ENCODE results near the gene ERP27.

DNA sequence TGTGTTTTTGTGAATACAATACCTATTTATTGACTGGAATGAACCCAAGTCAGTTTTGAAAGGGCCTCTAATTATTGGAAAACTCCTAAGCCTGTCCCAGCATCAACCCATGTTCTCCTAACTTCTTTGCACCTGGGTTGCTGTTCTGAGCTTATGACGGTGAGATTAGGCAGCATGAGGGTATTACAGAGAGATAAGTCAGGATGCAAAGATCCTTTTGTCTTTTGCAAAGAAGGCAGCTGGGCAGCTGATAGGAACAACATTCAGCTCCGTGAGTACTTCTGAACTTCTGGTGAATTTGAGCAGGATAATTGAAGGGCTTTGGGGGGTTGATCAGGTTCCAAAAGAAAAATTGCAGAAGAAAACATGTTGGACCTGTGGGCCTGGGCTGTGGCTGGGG is 34.5 kb upstream of the ERP27 start, which contains the start of gene PDE6H:
- TF ChIP-seq CTCF (IDR thresholded peaks at IDR 0.05) (no peak), POLR2AphosphoS5 (IDR thresholded peaks at IDR 0.05) (no peak)
